COLO668 (cell line): ENCODE results near the gene SYNPO2L.
"Not testable (repeated sequence)": the region's sequence is repeated elsewhere in the genome, so short reads cannot be mapped to it uniquely, and the experiment has no call there.

Experiments
- DNase-seq: peaks from one replicate; lab custom pipeline; 2025; ENCODE audit not compliant: unreplicated experiment; lab: John Stamatoyannopoulos, UW

The SYNPO2L gene, protein sequence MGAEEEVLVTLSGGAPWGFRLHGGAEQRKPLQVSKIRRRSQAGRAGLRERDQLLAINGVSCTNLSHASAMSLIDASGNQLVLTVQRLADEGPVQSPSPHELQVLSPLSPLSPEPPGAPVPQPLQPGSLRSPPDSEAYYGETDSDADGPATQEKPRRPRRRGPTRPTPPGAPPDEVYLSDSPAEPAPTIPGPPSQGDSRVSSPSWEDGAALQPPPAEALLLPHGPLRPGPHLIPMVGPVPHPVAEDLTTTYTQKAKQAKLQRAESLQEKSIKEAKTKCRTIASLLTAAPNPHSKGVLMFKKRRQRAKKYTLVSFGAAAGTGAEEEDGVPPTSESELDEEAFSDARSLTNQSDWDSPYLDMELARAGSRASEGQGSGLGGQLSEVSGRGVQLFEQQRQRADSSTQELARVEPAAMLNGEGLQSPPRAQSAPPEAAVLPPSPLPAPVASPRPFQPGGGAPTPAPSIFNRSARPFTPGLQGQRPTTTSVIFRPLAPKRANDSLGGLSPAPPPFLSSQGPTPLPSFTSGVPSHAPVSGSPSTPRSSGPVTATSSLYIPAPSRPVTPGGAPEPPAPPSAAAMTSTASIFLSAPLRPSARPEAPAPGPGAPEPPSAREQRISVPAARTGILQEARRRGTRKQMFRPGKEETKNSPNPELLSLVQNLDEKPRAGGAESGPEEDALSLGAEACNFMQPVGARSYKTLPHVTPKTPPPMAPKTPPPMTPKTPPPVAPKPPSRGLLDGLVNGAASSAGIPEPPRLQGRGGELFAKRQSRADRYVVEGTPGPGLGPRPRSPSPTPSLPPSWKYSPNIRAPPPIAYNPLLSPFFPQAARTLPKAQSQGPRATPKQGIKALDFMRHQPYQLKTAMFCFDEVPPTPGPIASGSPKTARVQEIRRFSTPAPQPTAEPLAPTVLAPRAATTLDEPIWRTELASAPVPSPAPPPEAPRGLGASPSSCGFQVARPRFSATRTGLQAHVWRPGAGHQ

DNA sequence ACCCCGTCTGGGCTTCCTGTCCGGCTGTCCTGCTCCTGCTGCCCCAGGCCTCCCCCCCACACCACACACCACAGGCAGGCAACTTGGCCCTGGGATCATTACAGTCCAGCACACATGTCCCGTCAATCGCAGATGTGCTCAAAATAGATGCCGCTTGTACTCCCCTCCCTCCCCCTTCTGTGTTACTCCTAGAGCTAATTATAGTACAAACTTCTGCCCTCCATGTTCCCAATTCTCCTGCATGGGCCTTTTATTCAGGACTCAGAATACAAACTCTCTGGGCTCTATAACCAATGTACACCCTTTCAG lies at the start of gene SYNPO2L:
Gene SYNPO2L, minus strand, starts transcription at position 40 of the 309 bp plus-strand sequence. CDS start 107 bp downstream, outside the sequence.
- no peak for DNase-seq

DNA sequence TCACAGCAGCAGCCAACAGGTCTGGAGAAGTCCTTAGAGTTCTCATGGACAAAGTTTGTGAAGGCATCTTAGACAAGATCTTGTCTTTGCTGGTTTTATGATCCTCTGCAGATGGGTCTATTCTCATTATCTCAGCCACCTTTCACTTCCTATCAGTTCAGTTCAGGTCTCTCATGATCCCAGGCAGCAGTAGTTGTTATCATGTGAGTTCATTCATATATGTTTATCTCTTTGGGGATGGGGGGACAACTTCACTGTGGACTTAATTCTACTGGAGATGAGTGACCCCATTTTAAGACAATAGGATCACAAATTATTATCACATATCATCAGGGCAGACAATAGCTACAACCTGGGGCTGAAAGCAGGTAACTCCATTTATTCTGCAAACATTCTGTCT lies 48.1 kb upstream of the SYNPO2L start:
- DNase-seq = not testable (repeated sequence)

DNA sequence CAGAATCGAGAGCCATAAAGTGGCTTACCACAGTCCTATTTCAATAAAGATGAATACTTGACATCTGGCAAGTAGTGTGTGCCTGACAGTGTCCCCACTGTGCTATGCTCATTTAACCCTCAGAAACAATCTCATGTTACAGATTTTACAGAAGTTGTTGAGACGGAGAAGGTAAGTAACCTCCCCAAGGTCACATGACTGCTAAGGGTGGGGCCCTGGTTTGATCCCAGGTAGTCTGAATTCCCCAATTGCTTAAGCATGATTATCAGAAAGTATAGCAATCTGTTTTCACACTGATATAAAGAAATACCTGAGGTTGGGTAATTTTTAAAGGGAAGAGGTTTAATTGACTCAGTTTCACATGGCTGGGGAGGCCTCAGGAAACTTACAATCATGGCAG lies 43.0 kb upstream of the SYNPO2L start:
- DNase-seq = not testable (repeated sequence)

DNA sequence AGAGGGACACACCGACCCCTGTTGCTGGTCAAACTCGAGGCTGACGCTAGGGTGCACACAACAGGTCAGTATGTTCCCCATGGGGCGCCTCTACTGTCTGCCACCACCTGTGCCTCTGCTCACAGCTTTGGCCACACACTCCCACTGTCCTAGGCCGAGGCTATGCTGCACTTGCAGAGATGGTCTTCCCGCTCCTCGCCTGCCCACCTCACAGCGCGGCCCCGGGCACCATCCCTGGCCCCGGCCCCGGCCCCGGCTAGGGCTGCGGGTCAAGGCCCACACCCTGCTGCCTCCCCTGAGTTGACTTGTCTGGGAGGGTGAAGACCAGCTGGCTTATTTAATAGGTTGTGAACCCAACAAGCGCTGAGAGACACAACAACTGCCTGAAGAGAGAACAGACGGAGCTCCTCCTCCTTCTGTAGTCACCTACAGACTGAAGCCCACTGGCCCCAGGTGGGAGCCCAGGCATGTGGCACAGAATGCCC lies 41.9 kb upstream of the SYNPO2L start, which contains the start of gene AGAP5:
Gene AGAP5, minus strand, starts transcription at position 435 of the 485 bp plus-strand sequence. Its CDS starts 354 bp downstream, at position 81.
- DNase-seq = not testable (repeated sequence)

DNA sequence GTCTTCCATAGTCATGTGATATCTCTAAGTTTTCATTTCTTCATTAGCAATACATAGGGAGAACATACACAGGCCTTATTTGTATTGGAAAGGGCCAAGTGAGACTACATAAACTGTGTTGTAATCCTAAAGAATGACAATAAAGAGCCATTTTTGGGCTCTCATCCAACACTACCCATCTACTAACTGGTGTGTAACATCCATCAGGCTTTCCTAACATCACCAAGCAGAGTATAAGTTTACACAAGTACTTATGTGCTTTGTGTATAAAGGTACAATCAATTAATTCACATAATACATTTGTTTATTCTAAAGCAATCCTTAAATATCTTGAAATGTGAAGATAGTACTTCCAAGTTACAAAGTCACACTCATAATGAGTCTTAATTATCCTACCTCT lies 39.5 kb upstream of the SYNPO2L start:
- not testable (repeated sequence) for DNase-seq

DNA sequence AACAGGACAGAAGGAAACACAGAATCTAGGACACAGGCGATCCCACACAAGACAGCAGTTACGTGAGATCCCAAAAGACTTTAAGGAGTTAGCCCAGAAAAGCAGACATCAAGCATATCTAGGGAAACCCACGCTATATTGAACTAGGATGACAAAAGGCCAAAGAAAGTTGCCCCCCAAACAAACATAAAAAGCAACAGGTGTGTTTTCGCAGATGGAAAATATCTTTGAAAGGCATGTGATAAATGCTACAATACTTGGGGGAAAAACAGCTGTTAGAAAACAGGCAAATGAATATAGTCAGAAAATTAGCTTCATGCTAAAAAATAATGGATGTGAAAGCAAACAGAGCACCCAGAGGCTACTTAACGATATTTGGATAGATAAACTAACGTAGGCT lies 34.9 kb upstream of the SYNPO2L start:
- not testable (repeated sequence) for DNase-seq

DNA sequence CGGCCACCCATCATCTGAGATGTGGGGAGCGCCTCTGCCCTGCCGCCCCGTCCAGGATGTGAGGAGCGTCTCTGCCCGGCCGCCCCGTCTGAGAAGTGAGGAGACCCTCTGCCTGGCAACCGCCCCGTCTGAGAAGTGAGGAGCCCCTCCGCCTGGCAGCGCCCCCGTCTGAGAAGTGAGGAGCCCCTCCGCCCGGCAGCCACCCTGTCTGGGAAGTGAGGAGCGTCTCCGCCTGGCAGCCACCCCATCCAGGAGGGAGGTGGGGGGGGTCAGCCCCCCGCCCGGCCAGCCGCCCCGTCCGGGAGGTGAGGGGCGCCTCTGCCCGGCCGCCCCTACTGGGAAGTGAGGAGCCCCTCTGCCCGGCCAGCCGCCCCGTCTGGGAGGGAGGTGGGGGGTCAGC lies 33.8 kb upstream of the SYNPO2L start:
- DNase-seq = not testable (repeated sequence)

DNA sequence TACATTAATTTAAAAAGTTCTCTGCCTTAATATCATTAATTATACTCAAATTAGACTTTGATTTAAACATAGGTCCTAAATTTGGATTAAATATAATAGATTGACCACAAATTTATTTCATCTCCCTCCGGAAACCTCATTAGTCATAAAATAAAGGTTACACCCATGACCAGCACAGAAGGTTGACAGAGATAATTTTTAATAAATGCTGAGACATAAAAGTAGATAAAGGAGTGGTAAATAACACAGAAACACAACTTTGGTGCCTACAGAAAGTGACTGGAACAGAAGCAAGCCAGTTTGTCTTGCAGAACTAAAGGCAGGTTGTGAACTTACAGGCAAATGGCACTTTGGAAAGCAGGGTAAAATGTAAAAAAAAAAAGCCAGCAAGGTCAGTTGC lies 31.8 kb upstream of the SYNPO2L start:
- DNase-seq = not testable (repeated sequence)

DNA sequence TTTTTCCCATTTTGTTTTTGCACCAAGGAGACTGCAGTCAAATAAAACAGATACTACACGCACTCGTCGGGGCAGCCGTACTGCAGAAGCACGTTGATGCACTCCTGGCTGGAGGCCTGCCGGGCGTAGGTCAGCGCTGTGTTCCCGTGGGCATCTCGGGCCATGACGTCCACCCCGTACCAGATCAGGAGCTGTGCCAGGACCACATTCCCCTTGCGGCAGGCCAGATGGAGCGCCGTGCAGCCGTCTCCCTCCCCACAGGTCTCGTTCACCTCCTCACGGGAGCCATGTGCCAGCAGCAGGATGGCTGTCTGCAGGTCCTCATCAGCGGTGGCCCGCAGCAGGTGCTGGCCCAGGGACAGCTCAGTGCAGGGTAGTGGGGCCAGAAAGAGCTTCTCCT lies 18.7 kb upstream of the SYNPO2L start:
- DNase-seq = not testable (repeated sequence)

DNA sequence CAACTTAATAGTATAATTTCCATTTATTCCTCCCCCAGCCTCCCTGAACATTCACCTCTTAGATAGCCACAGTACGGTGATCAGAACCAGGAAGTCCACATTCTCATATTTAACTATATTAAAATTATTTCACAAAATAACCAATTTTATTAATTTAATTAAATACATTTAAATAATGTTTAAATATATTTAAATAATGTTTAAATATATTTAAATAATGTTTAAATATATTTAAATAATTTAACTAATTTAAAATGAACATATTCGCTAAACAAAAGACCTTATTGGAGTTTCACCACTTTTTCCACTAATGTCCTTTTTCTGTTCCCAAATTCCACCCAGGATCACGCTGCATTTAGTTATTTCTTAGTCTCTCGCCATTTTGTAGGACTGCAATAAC lies 12.5 kb upstream of the SYNPO2L start:
- not testable (repeated sequence) for DNase-seq

DNA sequence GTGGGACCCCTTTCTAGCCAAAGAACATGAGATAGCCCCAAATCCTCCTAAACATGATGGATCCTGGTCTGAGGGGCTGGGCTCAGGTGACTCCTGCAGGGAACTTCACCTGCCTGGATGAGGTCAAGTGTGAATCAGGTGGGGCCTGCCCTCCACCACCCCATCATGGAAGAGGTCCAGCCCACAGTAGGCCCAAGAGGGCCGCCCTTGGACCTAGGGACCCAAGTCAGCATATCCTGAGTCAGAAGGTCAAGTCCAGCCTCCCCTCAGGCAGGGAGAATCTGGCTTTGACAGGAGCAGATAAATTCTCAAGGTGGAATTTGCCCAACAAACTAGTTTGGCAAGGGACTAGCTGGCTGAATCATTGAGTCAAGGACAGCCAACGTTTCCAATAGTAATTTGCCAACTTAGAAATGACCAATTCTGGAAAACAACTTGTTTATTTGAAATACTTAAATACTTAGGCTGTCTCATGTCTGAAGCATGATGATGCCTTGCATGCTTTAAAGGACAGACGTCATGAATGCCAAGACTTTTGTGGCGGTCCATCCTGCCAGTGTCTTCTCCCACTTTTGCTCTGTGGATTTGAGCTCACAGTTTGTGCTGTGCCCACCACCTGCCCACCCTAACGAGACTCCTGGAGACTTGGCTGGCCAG lies 10.5 kb upstream of the SYNPO2L start:
- not testable (repeated sequence) for DNase-seq

DNA sequence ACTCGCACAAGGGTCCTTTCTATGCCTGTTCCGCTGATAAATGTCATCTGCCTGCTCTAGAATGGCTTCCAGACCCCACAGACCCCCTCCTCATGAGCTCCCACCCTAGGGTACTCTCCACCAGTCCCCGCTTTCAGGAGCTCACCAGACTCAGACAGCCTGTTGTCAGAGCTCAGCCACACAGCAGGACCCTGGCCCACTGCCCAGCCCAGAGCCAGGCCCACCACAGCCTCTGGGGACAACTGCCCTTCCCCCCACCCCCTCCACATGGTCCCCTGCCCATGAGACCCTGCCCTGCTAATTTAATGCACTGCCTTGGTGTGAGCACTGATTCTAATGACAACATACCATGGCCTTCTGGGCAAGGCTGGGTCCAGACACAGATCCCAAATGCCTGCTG lies 9.8 kb upstream of the SYNPO2L start:
- DNase-seq = not testable (repeated sequence)

DNA sequence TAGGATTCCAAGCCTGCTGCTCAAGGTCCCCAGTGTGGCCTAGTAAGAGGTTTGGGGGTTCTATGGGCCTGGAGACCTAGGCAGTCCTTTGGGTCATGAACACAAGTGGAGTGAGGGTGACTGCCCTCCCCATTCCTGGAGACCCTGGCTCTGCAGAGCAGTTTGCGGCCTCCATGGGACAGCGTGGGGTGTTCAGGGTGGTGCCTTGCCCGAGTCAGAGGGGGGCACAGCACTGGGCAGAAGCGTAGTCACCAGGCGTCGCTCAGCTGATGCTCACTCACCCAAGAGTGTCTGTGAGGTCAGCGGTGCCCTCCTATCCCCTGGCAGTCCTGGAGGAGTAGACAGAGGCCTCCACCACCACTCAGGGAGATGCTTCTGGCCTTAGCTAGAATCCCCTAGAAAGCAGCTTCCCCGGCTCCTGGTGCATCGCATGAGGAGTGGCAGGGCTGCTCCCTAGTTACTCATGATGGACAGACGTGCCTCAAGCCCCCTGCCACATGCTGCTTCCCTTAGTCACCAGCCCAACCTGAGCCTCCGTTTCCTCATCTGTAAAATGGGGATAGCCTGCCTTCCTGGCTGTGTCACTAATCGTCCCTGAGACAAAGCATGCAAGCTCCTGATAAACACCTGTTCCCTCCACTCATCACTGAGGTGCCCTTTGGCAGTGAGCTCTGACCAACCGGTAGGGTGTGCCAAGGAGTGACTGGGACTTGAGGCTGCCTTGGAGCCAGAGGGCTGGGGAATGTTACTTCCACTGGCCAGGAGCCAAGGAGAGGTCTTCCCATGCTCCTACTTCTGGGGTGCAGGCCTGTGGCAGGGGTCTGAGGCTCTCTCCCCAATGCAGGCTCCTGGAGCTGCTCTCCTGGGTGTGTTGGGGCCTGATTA lies 8.6 kb upstream of the SYNPO2L start:
- DNase-seq = not testable (repeated sequence)

DNA sequence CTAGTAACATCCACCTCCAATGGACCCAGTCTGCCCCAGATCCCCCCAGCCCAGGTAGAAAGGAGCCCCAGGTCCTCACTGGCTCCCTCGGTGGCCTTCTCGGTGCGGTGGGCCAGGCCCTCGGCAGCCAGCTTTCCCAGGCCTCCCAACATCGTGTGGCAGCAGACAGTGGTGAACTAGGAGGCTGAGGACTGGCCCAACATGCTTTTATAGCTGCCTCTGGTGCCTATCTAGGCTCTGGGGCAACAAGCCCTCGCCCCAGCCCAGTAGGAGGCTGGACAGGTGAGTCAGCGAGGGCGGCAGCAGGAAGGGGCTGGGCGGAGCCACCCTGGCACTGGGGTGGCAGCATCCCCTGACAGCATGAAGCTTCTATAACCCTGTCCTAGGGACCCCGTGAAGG lies 7.8 kb upstream of the SYNPO2L start:
- not testable (repeated sequence) for DNase-seq

DNA sequence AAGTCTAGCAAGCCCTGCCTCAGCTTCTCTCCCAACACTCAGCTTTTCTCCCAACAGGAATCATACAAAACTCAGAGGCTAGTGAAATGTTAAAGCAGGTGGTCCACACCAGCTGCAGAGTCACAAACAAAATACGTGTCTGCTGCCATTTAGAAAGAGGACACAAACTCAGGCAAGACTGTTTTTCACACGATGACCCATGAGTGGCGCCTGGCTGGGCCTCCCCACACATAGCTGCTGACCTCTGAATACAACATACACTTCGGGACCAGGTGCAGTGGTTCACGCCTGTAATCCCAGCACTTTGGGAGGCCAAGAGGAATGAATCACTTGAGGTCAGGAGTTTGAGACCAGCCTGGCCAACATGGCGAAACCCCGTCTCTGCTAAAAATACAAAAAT lies 6.9 kb upstream of the SYNPO2L start:
- DNase-seq = not testable (repeated sequence)

DNA sequence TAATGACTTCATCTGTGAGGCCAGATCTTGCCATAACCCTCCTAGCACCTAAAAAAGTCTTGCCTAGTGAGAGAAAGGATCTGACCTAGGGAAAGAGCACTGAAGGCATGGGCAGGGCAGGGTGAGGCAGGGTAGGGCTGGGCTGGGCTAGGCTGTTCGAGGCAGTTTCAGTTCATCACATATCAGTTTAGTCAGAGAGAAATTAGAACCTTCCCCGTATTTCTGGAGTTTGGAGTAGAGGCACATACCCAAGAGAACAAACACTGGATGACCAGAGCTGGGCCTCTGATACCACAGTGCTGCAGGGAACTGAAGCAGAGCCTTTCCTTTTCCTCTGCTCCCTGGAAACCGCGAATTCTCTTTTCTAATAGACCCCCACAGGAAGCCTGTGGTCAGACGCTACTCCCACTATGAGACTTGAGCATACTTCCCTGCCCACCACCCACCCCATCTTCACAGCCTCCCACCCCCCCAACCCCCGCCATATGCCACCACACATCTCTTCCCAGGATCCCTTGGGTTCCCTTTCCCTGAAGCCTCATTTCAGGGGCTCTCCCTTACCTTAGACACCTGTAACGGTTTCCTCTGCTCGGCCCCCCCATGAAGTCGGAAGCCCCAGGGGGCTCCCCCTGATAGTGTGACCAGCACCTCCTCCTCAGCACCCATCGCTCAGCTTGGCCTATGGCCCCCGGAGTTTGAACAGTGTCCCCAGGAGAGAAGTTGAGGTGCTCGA lies 406 bp downstream of the SYNPO2L start:
- no peak for DNase-seq

DNA sequence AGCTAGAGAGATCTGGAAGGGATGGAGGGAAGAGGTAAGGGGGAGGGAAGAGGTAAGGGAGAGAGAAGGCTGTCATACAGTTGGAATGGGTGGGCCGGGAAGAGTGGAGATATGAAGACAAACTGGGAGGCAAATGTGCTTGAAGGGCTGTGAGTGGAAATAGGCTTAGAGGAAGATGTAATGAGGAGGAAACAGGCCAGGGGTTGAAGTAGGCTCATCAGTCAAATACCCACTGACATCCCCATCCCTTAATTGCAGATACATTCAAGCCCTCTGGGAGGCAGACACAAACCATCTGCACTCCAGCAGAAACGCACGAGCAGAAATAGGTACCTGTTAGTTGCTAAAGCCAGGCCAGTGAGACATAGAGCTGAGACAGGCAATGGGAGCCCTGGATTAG lies 2.1 kb downstream of the SYNPO2L start:
- no peak for DNase-seq

DNA sequence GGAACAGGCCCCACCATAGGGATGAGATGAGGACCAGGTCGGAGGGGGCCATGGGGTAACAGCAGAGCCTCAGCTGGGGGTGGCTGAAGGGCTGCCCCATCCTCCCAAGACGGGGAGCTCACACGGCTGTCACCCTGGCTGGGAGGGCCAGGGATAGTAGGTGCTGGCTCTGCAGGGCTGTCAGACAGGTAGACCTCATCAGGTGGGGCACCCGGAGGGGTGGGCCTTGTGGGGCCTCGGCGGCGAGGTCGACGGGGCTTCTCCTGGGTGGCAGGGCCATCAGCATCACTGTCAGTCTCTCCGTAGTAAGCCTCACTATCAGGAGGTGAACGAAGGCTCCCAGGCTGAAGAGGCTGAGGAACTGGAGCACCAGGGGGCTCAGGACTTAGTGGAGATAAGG lies 2.6 kb downstream of the SYNPO2L start:
- DNase-seq = no peak
